GM23338 (cell line): ENCODE results near the gene NNAT. TPM values are rescaled to one million over a fixed set of nuclear protein-coding genes. Genes with fewer than 3 reads are reported as not detected.

Source experiments
- CREB1 ChIP-seq: fragments of 250-450 bp; sonication (Bioruptor Pico); IDR thresholded peaks from 2 replicates; pipeline ENCODE4 v1.5.0; 2020; ENCODE audit warnings: low read depth, mild to moderate bottlenecking, moderate library complexity
- CTCF ChIP-seq, 2 experiments: fragments of 200-600 bp in 1 of 2; sonication (generic) in 1 of 2; conservative IDR thresholded peaks; 2 replicates each; pipeline versions ENCODE4 v1.5.1 to v1.6.1; 2016 to 2017; ENCODE audit warnings: antibody characterized with exemption in 2 of 2, low read depth in 2 of 2, mild to moderate bottlenecking in 2 of 2, moderate library complexity in 1 of 2
- ETS1 ChIP-seq: IDR thresholded peaks from 2 replicates; pipeline ENCODE4 v1.6.1; 2016; ENCODE audit warnings: antibody characterized with exemption
- NANOG ChIP-seq: IDR thresholded peaks from 2 replicates; pipeline ENCODE4 v1.6.1; 2016; ENCODE audit warnings: antibody characterized with exemption, borderline replicate concordance
- POLR2AphosphoS5 ChIP-seq: IDR thresholded peaks from 2 replicates; pipeline ENCODE4 v1.6.1; 2016; ENCODE audit warnings: antibody characterized with exemption, low read depth
- STAT1 ChIP-seq: IDR thresholded peaks from one replicate; pipeline ENCODE4 v1.6.1; 2016; ENCODE audit warnings: antibody characterized with exemption; ENCODE audit not compliant: unreplicated experiment
- ZNF331 ChIP-seq: fragments of 250-450 bp; sonication (Bioruptor Pico); IDR thresholded peaks from 2 replicates; pipeline ENCODE4 v1.5.0; 2020; ENCODE audit warnings: low read depth, mild to moderate bottlenecking, moderate library complexity
- ZNF462 ChIP-seq: fragments of 250-450 bp; sonication (Bioruptor Pico); IDR thresholded peaks from 2 replicates; pipeline ENCODE4 v1.5.0; 2020; ENCODE audit warnings: mild to moderate bottlenecking, moderate library complexity
- polyA plus RNA-seq: library from polyadenylated mRNA; unstranded; fragments of >200 nt; fragmentation: Nextera tagmentation; extraction: Ambion mirVana; gene quantifications from 2 replicates; pipeline ENCODE4 v1.2.1, GENCODE V29; 2016
- total RNA-seq: library from RNA; depleted of rRNA; stranded (reverse); fragments of >200 nt; shearing (Covaris generic); gene quantifications from 2 replicates; pipeline ENCODE4 v1.2.3, GENCODE V29; 2014
- TF ChIP-seq, protein P1 (sequence below): IDR thresholded peaks from one replicate; pipeline ENCODE4 v1.6.1; 2018; ENCODE audit warnings: antibody characterized with exemption; ENCODE audit not compliant: unreplicated experiment

NNAT gene
- total and polyA plus RNA-seq, 2 experiments from 2014 or later: 4.3 to 4.9 TPM

DNA sequence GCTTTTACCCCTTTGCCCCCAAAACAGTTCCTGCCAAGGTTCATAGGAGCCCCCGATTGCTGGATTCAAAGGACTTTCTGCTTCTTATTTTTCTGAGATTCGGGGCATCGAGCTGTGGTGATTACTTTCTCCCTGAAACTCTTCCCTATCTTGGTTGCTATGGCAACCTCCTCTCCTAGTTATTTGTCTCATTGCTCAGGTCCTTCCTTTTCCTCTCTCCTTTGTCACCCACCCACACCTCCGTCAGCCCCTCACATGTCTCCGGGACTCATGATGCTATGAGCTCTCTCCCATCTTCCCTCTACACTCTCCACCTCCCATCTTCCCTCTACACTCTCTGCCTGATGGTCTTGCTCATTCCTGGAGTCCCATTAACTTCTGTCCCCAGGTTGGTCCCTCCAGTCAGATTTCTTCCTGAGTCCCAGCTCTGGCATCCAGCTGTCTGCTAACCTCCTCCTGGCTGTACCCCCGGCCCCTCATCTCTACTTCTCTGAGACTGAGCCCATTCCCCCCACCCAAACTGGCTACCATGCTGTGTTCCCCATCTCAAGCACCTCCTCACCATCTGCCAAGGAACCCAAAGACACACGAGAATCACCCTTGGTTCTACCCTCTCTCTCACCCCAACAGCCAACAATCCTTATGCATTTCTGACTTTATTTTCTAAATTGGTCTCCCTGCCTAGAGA, 30.2 kb upstream of the NNAT start (continued):
- TF ChIP-seq ZNF462 (CRISPR knock-in tag) (no peak), NANOG (no peak), CTCF (conservative IDR thresholded peaks at IDR 0.05; ENCODE audit: low read depth in 2 of 2) (no peak), STAT1 (no peak), ZNF331 (CRISPR knock-in tag) (no peak), POLR2AphosphoS5 (no peak), CREB1 (CRISPR knock-in tag) (no peak), ETS1 (no peak)
- TF ChIP-seq, protein P1, sequence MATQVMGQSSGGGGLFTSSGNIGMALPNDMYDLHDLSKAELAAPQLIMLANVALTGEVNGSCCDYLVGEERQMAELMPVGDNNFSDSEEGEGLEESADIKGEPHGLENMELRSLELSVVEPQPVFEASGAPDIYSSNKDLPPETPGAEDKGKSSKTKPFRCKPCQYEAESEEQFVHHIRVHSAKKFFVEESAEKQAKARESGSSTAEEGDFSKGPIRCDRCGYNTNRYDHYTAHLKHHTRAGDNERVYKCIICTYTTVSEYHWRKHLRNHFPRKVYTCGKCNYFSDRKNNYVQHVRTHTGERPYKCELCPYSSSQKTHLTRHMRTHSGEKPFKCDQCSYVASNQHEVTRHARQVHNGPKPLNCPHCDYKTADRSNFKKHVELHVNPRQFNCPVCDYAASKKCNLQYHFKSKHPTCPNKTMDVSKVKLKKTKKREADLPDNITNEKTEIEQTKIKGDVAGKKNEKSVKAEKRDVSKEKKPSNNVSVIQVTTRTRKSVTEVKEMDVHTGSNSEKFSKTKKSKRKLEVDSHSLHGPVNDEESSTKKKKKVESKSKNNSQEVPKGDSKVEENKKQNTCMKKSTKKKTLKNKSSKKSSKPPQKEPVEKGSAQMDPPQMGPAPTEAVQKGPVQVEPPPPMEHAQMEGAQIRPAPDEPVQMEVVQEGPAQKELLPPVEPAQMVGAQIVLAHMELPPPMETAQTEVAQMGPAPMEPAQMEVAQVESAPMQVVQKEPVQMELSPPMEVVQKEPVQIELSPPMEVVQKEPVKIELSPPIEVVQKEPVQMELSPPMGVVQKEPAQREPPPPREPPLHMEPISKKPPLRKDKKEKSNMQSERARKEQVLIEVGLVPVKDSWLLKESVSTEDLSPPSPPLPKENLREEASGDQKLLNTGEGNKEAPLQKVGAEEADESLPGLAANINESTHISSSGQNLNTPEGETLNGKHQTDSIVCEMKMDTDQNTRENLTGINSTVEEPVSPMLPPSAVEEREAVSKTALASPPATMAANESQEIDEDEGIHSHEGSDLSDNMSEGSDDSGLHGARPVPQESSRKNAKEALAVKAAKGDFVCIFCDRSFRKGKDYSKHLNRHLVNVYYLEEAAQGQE: no peak
